Measurements from ENCODE around the gene ZFP64. TPM values are rescaled to one million over a fixed set of nuclear protein-coding genes. Genes with fewer than 3 reads are reported as not detected.

ZFP64 gene
- total and polyA plus RNA-seq, 2 donors (not counting 3 experiments of a cell fraction or from before 2014, with no cell fraction given): 31.7 to 35.4 TPM

- ChIA-PET POLR2A (no interaction called here), CTCF (no interaction called here)
- H3K4me3 ChIP-seq (replicated peaks in 1 of 3; ENCODE audit: insufficient read depth in 1 of 3, low read depth in 1 of 3, low read length in 3 of 3): no peak overlapping the region
- H3K36me3 ChIP-seq (ENCODE audit: control insufficient read depth in 2 of 2, extremely low read depth in 1 of 2, insufficient read depth in 2 of 2, low read length in 2 of 2): no peaks in the 10 kb centered on the region
- H3K79me2 ChIP-seq (ENCODE audit: control insufficient read depth, insufficient read depth, low read length): no peaks in the 10 kb centered on the region
- no TSS peak for BruUV-seq (replicated peaks)
- H3K4me1 ChIP-seq (ENCODE audit: control insufficient read depth, extremely low read depth, insufficient read depth, low read length): no peaks in the 10 kb centered on the region
- no peak overlapping the region for H3K4me2 ChIP-seq (ENCODE audit: insufficient read depth, low read length)
- dilution Hi-C loops (cut with MboI; ENCODE audit: extremely low pct_ligation_motif_present, low sequenced_read_pairs): no loop called here
- DNase-seq (ENCODE audit: low read depth, low spot score): no peak
- H3K27ac ChIP-seq (ENCODE audit: insufficient read depth, low read depth, low read length): no peak overlapping the region
- FAIRE-seq: no peak
- no peaks in the 10 kb centered on the region for H3K27me3 ChIP-seq (ENCODE audit: control insufficient read depth in 2 of 2, insufficient read depth in 2 of 2, low read length in 2 of 2)
- intact Hi-C loops (cut with micrococcal nuclease): no loop called here
- no peaks in the 10 kb centered on the region for H4K20me1 ChIP-seq (replicated peaks; ENCODE audit: control insufficient read depth, extremely low read depth, insufficient read depth, low read length)
- no peaks in the 10 kb centered on the region for H3K9me1 ChIP-seq (replicated peaks; ENCODE audit: control insufficient read depth, extremely low read depth, insufficient read depth, low read length)
- H3K9me3 ChIP-seq (replicated peaks; ENCODE audit: control insufficient read depth, insufficient read depth, low read length): no peaks in the 10 kb centered on the region
- no peak for TF ChIP-seq MAX (IDR thresholded peaks at IDR 0.05; ENCODE audit: insufficient read depth, insufficient read length)
- TF ChIP-seq POLR2A (IDR thresholded peaks at IDR 0.05; ENCODE audit: low read depth, low read length): no peak
- TF ChIP-seq POLR2AphosphoS5 (IDR thresholded peaks at IDR 0.05; ENCODE audit: insufficient read depth, low read depth, low read length): no peak
- TF ChIP-seq CTCF (IDR thresholded peaks at IDR 0.05; ENCODE audit: extremely low read depth in 1 of 2, insufficient read depth in 1 of 2, low read depth in 1 of 2, low read length in 2 of 2): no peak
- no peak for TF ChIP-seq FOS (IDR thresholded peaks at IDR 0.05; ENCODE audit: borderline replicate concordance, insufficient read depth, low read length)
- no peak overlapping the region for H2AFZ ChIP-seq (ENCODE audit: low read depth, low read length)
- H3K9ac ChIP-seq (replicated peaks; ENCODE audit: extremely low read depth, insufficient read depth, low read length): no peak overlapping the region
Measured at GRCh38 chr20:52234302-52235045, 42.9 kb upstream of the ZFP64 start.
